Memory B cell (primary cell): ENCODE results near the gene CHCHD6.

Experiments used
- ATAC-seq: fragments of 150-1000 bp; cut with Tn5 transposase; 2 replicates; pipeline ENCODE4 v1.10.0; 2021; ENCODE audit warnings: low read depth, mild to moderate bottlenecking, moderate library complexity
- DNase-seq, 2 donors: peaks; one replicate each; pipeline ENCODE4 v3.0.0; 2022; ENCODE audit warnings: low spot score in 2 of 2
- H3K27ac Mint-ChIP-seq: one replicate; pipeline ENCODE4 v1.8.0; 2022; ENCODE audit warnings: mild to moderate bottlenecking, moderate library complexity, mixed read lengths
- H3K27me3 Mint-ChIP-seq: one replicate; pipeline ENCODE4 v1.8.0; 2022; ENCODE audit warnings: mixed read lengths
- H3K36me3 Mint-ChIP-seq: one replicate; pipeline ENCODE4 v1.8.0; 2022; ENCODE audit warnings: mild to moderate bottlenecking, mixed read lengths
- H3K4me1 Mint-ChIP-seq: one replicate; pipeline ENCODE4 v1.8.0; 2022; ENCODE audit warnings: mixed read lengths
- H3K4me3 Mint-ChIP-seq: one replicate; pipeline ENCODE4 v1.8.0; 2022; ENCODE audit warnings: mild to moderate bottlenecking, moderate library complexity, mixed read lengths
- H3K9me3 Mint-ChIP-seq: one replicate; pipeline ENCODE4 v1.8.0; 2022; ENCODE audit warnings: mixed read lengths

The CHCHD6 gene

DNA sequence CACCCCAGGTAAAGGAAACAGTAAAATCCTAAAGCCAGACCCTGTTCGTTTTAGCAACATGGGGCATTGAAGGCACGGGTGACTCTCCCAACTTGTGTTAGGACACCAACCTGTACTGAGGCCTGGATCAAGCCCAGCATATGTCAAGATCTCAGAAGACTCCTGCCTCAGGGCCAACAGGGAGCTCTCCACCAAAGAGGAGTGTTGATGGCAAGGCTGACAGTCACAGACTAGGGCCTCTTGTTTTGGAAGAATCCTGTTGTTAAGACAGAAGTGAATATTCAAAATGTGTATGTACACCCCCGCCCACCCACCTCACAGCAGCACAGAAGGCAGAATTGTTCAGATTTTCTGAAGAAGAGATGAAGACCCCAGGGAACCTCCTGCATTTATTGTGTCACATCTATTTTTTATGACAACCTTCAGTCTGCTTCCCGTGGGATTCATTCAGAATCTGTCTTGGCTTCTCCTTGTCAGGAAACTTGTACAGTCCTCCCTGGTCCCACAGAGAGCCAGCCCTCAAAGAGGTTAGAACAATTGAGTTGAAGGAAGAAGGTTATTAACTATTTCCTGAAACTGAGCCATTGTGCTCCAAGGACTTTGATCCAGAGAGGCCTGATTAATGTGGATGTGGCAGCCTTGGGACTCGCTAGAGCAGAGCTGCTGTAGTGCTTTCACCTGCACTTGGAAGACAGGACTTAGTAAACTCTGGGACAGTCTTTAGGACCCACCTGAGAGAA, 217.2 kb downstream of the CHCHD6 start:
- H3K4me3 Mint-ChIP-seq = no peak overlapping the region
- no peaks in the 10 kb centered on the region for H3K4me1 Mint-ChIP-seq
- ATAC-seq (no peak), DNase-seq (no peak)
- H3K27ac Mint-ChIP-seq = no peak overlapping the region
- peaks cover 9% of the 10 kb centered on the region for H3K9me3 Mint-ChIP-seq
- H3K27me3 Mint-ChIP-seq = peaks cover 7% of the 10 kb centered on the region
- peaks cover 31% of the 10 kb centered on the region for H3K36me3 Mint-ChIP-seq

DNA sequence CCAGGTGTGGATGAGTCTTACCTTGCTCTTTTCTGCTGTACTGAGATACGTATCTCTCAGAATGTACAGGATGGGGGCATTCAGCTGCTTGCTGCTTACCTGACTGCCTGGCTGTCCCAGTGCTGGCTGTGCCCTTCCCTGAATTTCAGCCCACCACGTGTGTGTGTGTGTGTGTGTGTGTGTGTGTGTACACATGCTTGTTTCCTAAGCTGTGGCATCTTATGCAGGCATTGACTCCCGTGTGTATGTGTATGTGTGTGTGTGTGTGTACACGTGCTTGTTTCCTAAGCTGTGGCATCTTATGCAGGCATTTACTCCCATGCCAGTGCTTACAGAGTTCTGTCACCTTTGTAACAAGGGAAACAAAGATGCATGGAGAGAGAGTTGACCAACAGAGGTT, 218.4 kb downstream of the CHCHD6 start:
- H3K27me3 Mint-ChIP-seq = peaks cover 7% of the 10 kb centered on the region
- no peak for ATAC-seq
- no peak overlapping the region for H3K27ac Mint-ChIP-seq
- DNase-seq = no peak
- peaks cover 9% of the 10 kb centered on the region for H3K9me3 Mint-ChIP-seq
- H3K4me3 Mint-ChIP-seq = no peak overlapping the region
- peaks cover 23% of the 10 kb centered on the region for H3K36me3 Mint-ChIP-seq
- no peaks in the 10 kb centered on the region for H3K4me1 Mint-ChIP-seq

DNA sequence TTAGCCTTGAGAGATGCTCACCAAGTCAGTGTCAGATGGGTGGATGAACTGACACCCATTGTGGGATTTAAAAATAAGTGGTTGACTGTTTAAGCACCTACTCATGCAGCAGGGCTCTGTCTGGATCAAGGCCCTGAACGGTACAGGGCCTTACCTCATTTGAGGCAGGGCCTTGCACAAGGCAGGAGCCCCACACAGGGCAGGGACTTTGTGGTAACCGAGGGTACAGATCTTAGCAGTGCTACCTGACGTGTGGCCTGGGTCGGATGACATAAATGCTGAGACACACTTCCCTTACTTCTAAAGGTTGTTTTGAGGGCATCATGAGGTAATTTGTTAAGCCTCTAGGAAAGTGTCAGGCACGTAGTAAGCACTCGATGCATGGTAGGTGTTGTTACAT, 219.4 kb downstream of the CHCHD6 start:
- Mint-ChIP-seq H3K27ac (no peak overlapping the region), H3K36me3 (peaks cover 20% of the 10 kb centered on the region), H3K9me3 (peaks cover 9% of the 10 kb centered on the region), H3K4me1 (no peaks in the 10 kb centered on the region), H3K27me3 (peaks cover 7% of the 10 kb centered on the region), H3K4me3 (no peak overlapping the region)
- DNase-seq (no peak), ATAC-seq (no peak)

DNA sequence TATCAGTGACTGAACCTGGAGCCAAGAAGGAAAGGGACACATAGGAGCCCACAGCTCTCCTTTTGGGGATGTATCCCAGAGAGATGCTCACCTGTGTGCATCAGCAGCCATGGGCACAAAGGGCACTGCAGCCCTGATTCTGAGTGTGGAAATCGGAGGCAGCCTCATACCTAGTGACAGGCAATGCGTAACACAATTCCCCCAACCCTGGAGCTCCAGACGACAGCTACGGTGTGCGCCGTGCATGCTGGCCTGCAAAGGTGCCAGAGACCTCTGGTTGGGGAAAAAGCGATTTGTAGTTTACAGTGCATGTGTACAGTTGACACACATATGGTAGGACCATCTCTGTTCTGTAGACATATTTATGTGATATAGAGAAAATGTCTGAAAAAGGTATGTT, 219.9 kb downstream of the CHCHD6 start:
- Mint-ChIP-seq H3K9me3 (peaks cover 9% of the 10 kb centered on the region), H3K4me3 (no peak overlapping the region), H3K27ac (no peak overlapping the region), H3K4me1 (no peaks in the 10 kb centered on the region), H3K27me3 (peaks cover 7% of the 10 kb centered on the region), H3K36me3 (peaks cover 20% of the 10 kb centered on the region)
- ATAC-seq (no peak), DNase-seq (no peak)

DNA sequence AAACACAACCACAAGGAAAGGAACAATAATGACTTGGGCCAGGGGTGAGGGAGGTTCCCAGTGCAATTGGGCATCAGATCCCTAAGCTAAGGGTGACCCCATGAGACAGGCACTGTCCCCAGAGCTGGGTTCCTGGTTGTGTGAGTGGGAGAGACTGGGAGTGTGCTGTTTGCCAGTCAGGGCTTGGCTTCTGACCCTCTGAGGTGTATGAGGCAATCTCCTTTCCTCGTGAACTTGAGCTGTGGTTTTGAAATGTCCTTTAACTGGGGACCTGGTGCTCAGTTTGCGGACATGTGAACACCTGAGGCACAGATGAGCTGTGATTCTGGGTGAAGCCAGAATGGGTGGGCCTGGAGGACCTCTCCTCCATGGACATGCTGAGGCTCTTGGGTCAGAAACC, 220.4 kb downstream of the CHCHD6 start:
- H3K36me3 Mint-ChIP-seq = peaks cover 20% of the 10 kb centered on the region
- no peak for ATAC-seq

DNA sequence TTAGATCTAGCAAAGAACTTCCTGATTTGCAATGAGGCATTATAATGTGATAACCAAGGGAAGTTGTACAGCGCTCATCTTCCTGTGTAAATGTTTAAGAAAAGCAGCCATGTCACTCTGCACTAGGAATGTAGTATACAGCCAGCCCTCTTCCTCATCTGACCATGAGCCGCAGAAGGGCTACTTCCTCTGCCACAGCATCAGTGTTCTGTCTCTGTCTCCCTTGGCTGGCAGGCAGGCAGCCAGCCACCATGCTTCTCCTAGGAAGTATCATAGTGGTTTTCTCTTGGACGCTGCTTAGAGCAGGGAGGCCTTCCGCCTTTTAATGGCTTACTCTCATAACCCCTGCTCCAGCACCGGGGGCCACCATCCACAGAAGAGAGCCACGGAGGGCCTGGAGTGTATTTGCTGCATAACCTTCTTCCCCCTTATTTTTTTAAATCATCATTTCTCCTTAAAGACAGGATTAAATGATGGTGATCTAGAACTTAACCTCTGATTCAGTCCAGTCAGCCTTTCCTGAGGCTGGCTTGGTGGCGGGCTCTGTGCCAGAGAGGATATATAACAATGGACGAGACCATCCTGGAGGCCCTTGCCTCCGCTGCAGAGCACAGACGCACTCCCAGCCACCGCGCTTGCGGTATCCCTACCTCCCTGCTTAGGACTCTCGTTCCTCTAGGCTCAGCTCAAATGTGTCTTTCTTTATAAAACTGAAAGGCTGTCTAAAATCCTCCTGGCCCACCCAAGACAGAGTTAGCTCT, 221.6 kb downstream of the CHCHD6 start:
- Mint-ChIP-seq H3K9me3 (peaks cover under 1% of the 10 kb centered on the region), H3K4me3 (no peak overlapping the region), H3K36me3 (peaks cover 17% of the 10 kb centered on the region), H3K27ac (no peak overlapping the region), H3K4me1 (no peaks in the 10 kb centered on the region), H3K27me3 (peaks cover 6% of the 10 kb centered on the region)
- ATAC-seq (no peak), DNase-seq (no peak)

More for the DNA sequence above, 220.4 kb downstream of the CHCHD6 start:
- H3K4me1 Mint-ChIP-seq = no peaks in the 10 kb centered on the region
- H3K27ac Mint-ChIP-seq = no peak overlapping the region
- H3K27me3 Mint-ChIP-seq = peaks cover 7% of the 10 kb centered on the region
- DNase-seq = no peak
- H3K9me3 Mint-ChIP-seq = peaks cover 9% of the 10 kb centered on the region
- H3K4me3 Mint-ChIP-seq = no peak overlapping the region

DNA sequence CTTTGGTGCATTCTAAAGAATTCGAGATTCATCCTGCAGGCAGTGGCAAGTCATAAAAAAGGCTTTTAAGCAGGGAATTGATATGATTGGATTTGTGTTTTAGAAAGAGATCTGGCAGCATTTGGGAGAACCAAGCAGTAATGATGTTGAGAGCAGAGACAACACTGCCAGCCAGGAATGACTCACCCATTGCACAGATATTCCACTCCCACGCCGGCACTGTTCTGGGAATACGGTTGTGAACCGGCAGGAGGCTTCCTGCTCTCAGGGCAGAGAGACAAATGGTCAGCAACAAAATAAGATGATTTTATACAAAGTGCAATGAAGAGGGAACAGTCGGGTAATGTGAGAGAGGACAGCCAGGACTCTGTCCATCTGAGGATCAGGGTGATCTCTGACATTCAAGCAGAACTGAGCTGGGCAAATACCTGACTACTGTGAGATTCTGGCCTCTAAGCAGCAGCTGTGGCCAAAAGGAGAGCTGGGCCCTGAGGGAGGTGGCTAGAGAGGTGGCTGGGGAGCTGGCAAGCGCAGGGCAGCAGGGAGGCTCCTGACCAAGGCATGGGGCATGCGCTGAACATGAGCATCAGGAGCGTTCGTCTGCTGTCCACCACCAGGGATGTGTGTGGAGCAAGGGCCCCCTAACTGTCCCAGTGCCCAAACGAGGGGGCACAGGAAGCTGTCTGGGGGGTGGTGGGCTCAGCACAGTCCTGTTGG, 222.8 kb downstream of the CHCHD6 start:
- DNase-seq = no peak
- H3K4me1 Mint-ChIP-seq = no peaks in the 10 kb centered on the region

DNA sequence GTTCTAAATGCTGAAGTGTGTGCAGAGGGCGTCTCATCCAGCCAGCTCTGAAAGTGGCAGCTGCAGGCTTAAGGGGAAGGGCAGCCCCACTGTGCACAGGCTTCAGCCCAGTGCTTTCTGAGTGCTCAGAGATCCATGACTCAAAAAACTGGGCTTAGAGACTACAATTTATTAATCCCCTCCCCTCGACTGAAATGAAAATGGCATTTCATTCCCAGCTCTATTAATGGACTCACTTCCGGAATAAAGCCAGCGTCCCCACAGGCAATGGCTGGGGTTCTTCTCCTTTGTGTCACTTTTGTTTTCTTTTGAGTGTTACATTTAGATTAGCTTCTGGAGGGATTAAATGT, 223.3 kb downstream of the CHCHD6 start:
- no peaks in the 10 kb centered on the region for H3K4me1 Mint-ChIP-seq
- H3K4me3 Mint-ChIP-seq = no peak overlapping the region
- H3K9me3 Mint-ChIP-seq = no peaks in the 10 kb centered on the region
- no peak overlapping the region for H3K27ac Mint-ChIP-seq
- DNase-seq = no peak
- peaks cover 3% of the 10 kb centered on the region for H3K27me3 Mint-ChIP-seq
- ATAC-seq = no peak
- H3K36me3 Mint-ChIP-seq = peaks cover 12% of the 10 kb centered on the region

More for the DNA sequence above, 222.8 kb downstream of the CHCHD6 start:
- no peaks in the 10 kb centered on the region for H3K9me3 Mint-ChIP-seq
- no peak overlapping the region for H3K27ac Mint-ChIP-seq
- no peak for ATAC-seq
- peaks cover 4% of the 10 kb centered on the region for H3K27me3 Mint-ChIP-seq
- H3K36me3 Mint-ChIP-seq = peaks cover 13% of the 10 kb centered on the region
- H3K4me3 Mint-ChIP-seq = no peak overlapping the region

DNA sequence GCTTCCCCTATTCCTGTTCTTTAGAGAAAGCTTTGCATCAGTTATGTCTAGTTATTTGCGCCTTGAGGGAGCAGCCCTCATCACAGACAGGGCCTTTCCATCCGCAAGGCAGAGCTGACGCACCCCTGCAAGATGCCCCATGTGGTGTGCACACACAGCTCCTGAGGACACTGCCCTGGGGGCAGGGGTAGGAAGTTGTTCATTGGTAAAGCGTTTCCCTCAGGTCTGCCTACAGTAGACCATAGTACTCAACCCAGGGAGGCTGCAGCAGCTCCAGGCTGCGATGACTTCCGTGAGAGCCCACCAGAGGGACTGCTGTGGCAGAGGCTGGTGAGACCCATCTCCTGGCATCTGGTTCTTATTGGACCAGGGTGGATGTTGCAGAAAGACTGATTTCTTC, 223.8 kb downstream of the CHCHD6 start:
- no peak for ATAC-seq
- no peak overlapping the region for H3K4me3 Mint-ChIP-seq
- no peaks in the 10 kb centered on the region for H3K4me1 Mint-ChIP-seq
- peaks cover 9% of the 10 kb centered on the region for H3K36me3 Mint-ChIP-seq
- no peak overlapping the region for H3K27ac Mint-ChIP-seq
- H3K27me3 Mint-ChIP-seq = no peaks in the 10 kb centered on the region
- no peak for DNase-seq
- no peaks in the 10 kb centered on the region for H3K9me3 Mint-ChIP-seq

DNA sequence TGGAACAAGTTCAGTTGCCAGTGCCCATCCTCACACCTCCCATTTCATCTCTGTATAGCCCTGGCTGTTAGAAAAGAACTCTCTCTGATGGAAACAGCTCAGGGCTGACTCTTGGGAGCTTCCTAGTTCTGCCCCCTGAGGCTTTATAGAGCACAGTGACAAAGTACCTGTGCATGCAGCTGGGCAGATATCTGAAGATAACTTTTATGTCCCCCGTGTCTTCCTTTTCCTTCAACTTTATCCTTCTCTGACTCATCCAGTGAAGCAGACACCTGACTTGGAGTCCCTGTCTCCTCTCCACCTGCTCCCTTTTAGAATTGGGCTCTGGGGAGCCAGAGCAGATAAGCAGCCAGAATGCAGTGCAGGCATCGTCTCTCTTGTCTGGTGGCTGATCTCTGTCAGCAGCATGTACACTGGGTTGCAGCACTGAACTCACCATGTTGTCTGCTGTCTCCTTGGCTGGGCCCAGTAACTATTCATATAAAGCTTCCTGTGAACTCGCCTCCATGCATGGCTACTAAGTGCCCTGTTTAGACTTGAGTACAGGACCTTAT, 225.0 kb downstream of the CHCHD6 start:
- DNase-seq (no peak), ATAC-seq (no peak)
- Mint-ChIP-seq H3K9me3 (no peaks in the 10 kb centered on the region), H3K27ac (no peak overlapping the region), H3K36me3 (peaks cover 9% of the 10 kb centered on the region), H3K4me3 (no peak overlapping the region), H3K4me1 (no peaks in the 10 kb centered on the region), H3K27me3 (no peaks in the 10 kb centered on the region)

DNA sequence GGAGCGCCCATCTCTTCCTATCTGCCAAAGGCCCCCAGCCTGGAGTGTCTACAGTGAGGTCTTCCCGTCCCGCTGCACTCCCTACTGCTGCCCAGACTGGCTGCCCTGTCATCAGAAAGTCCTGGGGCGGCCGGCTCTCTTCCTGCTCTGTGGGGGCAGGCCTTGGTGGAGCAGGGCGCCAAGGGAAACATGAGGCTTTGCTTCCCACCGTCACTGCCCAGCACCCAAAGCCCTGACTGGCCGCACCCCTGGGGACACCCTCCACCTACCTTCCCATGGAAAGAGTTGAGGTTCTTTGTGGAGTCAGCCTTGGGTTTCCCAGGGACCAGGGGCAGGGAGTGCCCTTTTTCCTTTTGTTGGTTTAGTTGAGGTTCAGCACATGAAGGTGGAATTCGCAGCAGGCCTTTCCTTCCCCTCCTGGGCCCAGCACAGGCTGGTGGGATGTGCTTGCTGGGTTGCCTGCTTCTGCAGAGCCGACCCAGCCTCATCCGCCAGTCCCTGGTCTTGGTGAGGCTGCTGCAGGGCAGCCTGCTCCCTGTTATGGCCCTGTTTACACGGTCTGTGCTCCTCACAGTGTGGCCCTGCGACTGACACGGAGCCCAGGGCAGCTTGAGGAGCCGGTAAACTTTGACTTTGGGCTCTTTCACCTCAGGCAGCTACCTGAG, 227.0 kb downstream of the CHCHD6 start:
- no peaks in the 10 kb centered on the region for H3K27me3 Mint-ChIP-seq
- H3K36me3 Mint-ChIP-seq = peaks cover 9% of the 10 kb centered on the region
- H3K4me3 Mint-ChIP-seq = no peak overlapping the region
- DNase-seq (no peak), ATAC-seq (no peak)
- H3K4me1 Mint-ChIP-seq = no peaks in the 10 kb centered on the region
- H3K27ac Mint-ChIP-seq = no peak overlapping the region
- no peaks in the 10 kb centered on the region for H3K9me3 Mint-ChIP-seq

DNA sequence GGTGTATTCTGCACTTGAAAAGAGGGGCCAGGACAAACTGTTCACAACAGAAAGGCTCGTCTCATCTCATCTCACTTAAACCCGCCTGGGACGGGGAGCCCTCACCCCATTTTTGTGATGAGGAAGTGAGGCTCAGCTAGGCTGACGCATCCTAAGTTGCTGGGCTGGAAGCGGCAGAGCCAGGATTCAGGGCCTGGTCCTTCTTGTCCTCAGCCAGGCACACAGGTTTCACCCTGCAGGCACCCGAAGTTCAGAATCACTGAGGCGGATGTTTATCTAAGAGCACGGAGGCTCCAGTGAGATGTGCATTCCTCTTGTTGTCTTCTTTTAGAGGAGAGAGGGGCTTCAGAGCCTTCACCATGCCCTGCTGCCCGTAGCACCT, 227.8 kb downstream of the CHCHD6 start:
- Mint-ChIP-seq H3K4me3 (no peak overlapping the region), H3K36me3 (peaks cover 6% of the 10 kb centered on the region), H3K27ac (no peak overlapping the region), H3K9me3 (no peaks in the 10 kb centered on the region), H3K27me3 (no peaks in the 10 kb centered on the region), H3K4me1 (no peaks in the 10 kb centered on the region)
- ATAC-seq (no peak), DNase-seq (no peak)

DNA sequence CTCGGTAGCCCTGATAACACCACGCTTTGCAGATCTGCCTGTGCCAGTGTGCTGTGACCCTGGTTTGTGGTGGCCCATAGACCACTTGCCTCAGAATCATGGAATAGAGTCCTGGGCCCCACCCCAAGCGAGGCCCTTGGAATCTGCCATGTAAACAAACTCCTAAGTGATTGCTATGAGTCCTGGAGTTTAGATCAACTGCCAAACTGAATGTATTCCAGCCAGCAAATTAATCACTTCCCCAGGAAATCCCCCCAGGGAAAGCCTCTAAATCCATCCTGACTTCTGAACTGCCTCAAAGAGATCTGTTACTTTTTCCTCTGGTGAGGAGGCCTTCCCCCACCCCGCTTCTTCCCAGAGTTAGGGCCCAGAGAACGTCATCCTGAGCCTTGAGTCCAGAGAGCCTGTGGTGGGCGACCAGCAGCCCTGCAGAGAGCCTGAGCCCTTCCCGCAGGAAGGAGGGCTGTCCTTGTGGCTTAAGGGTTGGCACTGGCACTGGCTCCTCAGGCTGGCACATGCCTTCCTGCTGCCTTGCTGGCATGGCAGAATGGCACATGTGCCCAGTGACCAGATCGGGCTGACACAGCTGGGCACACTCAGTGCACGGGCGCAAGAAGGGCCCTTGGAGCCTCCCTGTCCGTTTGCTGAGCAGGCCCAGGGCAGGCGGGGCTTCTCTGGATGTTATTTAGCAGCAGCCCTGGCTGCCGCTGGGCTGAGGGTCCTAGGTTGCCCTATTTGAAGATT, 228.3 kb downstream of the CHCHD6 start:
- no peak overlapping the region for H3K27ac Mint-ChIP-seq
- no peak for ATAC-seq
- H3K36me3 Mint-ChIP-seq = peaks cover 6% of the 10 kb centered on the region
- H3K4me3 Mint-ChIP-seq = no peak overlapping the region
- H3K27me3 Mint-ChIP-seq = no peaks in the 10 kb centered on the region
- no peaks in the 10 kb centered on the region for H3K9me3 Mint-ChIP-seq
- no peaks in the 10 kb centered on the region for H3K4me1 Mint-ChIP-seq
- DNase-seq = no peak
